Subcutaneous adipose tissue (tissue), 4 donors: Measurements from ENCODE around the gene LRRK1. TPM values are rescaled to one million over a fixed set of nuclear protein-coding genes. Genes with fewer than 3 reads are reported as not detected.

Source experiments
- total RNA-seq, 4 donors: library from RNA; depleted of rRNA; stranded (reverse); fragments of >200 nt; gene quantifications; one replicate each; pipeline ENCODE4 v1.1.0, GENCODE V29; 2016
- TF ChIP-seq, protein P1 (sequence below): fragments of 450-650 bp; IDR thresholded peaks from one replicate; pipeline ENCODE4 v1.5.1; 2016; ENCODE audit warnings: low read depth, mild to moderate bottlenecking, control low read depth, antibody characterized with exemption, moderate library complexity

LRRK1 gene
- total RNA-seq, 4 donors from 2014 or later: 9.6 to 21.6 (median 17.3) TPM

DNA sequence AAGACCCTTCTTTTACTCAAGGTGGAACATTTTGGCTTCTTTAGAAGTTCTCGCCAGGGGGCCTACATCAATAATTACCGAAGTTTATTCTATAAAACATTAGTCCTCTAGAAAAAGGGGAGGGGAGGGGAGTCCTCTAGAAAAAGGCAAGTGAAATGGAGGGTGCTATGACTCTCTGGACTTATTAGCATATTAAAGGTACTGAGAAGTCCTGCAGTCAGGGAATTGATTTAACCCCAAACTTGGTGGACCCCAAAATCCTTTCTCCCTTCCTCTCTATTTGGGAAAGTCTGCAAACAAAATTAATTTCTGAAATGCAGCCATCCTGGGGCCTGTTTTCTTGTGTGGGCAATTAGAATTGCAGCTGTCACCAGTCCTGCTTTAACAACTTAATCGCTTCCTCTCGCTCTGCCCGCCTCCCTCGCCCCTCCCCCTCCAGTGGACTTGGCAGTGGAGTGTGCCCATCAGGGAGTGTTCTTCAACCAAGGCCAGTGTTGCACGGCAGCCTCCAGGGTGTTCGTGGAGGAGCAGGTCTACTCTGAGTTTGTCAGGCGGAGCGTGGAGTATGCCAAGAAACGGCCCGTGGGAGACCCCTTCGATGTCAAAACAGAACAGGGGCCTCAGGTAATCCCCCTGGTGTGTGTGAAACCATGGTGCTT, 18.9 kb upstream of the LRRK1 start:
- TF ChIP-seq, protein P1, sequence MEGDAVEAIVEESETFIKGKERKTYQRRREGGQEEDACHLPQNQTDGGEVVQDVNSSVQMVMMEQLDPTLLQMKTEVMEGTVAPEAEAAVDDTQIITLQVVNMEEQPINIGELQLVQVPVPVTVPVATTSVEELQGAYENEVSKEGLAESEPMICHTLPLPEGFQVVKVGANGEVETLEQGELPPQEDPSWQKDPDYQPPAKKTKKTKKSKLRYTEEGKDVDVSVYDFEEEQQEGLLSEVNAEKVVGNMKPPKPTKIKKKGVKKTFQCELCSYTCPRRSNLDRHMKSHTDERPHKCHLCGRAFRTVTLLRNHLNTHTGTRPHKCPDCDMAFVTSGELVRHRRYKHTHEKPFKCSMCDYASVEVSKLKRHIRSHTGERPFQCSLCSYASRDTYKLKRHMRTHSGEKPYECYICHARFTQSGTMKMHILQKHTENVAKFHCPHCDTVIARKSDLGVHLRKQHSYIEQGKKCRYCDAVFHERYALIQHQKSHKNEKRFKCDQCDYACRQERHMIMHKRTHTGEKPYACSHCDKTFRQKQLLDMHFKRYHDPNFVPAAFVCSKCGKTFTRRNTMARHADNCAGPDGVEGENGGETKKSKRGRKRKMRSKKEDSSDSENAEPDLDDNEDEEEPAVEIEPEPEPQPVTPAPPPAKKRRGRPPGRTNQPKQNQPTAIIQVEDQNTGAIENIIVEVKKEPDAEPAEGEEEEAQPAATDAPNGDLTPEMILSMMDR: no peak

GRCh38 chr15:100900795-100901169, 18.4 kb upstream of the LRRK1 start:
- TF ChIP-seq, protein P1: no peak

DNA sequence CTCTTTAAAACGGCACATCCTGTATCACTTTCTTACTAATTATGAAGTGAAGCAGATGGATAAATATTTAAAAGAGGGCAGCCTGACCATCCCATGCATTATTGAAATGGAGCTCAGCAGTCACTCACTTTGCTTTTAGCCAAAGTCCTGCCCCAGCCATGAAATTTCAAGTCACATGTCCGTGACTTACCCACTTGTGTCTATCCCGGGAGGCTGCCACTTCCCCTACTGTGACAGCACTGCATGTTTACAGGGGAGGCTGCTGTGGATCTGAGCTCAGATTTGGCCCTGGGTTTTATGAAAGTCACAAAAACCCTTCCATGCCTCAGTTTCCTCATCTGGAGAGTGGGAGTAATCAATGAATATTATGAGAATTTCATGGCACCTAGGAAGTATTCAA, 17.9 kb upstream of the LRRK1 start:
- TF ChIP-seq, protein P1: no peak

GRCh38 chr15:100901702-100902435, 17.3 kb upstream of the LRRK1 start:
- TF ChIP-seq, protein P1: no peak

GRCh38 chr15:100902436-100903167, 16.6 kb upstream of the LRRK1 start:
- TF ChIP-seq, protein P1: no peak

DNA sequence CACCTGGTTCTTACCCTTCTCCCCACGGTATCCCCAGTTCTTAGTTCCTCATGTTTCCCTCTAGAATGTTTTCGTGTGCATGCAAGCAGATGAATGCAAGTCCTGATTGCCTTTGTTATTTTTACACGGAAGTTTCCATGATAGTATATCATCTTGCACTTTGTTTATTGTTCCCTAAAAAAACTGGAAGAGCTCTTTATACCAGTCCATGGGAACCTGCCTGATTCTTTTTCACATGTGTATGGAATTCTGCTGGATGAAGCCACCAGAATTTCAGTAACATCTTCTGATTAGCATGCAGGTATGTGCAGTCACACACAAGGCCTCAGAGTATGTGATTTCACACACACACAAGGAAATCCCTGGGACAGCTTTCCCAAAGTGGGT, 16.0 kb upstream of the LRRK1 start:
- TF ChIP-seq, protein P1: no peak

DNA sequence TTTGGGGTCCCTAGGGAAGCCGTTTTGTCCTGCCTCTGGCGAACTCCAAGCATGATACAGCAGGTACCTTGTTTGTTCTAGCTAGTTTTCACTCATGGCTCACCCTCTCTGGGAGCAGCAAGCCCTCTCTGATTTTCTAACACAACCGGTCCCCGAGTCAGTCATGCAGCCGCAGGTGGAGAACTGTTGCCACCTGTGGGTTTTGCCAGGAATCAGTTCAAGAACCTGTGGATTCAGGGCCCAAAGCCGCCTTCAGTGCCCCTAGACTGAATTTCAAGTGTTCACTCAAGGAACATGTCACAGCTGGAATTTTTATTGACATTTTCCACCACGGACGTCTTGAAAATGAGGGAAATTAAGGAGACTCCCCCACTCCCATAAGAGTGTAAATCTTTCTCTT, 13.3 kb upstream of the LRRK1 start:
- TF ChIP-seq, protein P1: no peak
